Measurements from ENCODE around the gene CELF4.
A peak's percentile ranks its signal among the peaks of the same experiment; 100 is the strongest.

CELF4 gene

GRCh38 chr18:37285825-37286224 lies 279.8 kb downstream of the CELF4 start:
- DNase-seq (ENCODE audit: low read depth in 2 of 2): no peak

- DNase-seq (ENCODE audit: low read depth in 2 of 2): no peak
Observed at GRCh38 chr18:37284260-37284659, 281.3 kb downstream of the CELF4 start.

DNA sequence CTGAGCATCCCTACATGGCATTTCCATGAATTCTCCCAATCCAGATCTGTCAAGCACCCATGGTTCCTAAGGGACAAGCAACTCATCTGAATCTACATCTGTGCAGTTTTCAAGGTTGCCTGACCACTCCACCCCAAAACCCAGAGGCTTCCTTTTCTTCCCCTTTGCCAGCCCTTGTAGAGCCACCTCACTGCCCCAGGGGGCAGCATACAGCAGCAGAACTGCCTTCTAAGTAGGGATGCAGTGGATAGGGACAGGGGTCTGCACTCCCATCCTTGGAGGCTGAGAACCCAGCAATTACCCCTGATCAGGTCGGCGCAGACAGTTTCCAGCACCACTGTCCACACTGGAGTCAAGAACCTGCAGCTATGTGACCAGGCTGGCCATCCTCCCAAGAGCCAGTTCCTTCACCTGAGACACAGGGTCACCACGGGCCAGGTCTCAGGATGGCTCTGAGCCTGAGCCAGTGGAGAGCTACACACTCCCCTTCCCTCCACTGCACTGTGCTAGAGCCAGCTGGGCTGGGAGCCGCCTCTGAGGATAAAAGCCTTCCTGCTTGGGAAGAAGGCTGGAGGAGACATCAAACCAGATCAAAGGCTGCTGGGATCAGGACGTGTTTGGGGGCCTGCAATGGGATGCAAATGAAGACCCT lies 283.1 kb downstream of the CELF4 start:
- no peak for DNase-seq (ENCODE audit: low read depth in 2 of 2)

DNA sequence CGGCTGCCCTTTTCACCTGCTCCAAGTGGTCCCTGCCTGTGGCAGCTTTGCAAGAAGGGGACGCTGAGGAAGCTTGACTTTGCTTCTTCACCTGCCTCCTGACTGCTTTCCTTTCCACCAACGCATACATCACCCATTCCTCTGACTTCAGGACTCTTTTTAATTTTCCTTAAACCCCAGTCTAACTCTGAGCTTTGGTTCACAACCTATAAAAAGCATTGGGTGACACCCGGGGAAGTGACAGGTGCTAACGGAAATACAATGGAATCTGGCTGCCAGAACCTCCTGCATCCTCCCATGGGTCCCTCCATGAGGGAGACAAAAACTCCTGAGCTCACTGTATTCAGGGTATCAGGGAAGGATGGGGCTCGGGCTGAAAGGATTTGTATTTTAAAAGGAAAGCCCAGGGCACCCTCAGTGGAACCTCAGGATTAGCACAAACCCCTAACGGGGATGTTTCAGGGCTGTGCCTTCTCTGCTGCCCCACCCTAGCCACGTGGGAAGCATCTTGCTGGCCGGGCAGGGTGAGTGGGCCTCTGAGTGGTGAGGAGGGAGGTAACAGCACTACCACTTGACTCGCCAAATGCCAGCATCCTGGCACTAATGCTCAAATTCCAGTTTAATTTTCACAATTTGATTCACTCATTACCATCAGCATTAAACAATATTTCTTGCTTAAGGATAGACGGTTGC lies 284.8 kb downstream of the CELF4 start:
- no peak for DNase-seq (ENCODE audit: low read depth in 2 of 2)

GRCh38 chr18:37277804-37278203 lies 287.8 kb downstream of the CELF4 start:
- no peak for DNase-seq (ENCODE audit: low read depth in 2 of 2)

DNA sequence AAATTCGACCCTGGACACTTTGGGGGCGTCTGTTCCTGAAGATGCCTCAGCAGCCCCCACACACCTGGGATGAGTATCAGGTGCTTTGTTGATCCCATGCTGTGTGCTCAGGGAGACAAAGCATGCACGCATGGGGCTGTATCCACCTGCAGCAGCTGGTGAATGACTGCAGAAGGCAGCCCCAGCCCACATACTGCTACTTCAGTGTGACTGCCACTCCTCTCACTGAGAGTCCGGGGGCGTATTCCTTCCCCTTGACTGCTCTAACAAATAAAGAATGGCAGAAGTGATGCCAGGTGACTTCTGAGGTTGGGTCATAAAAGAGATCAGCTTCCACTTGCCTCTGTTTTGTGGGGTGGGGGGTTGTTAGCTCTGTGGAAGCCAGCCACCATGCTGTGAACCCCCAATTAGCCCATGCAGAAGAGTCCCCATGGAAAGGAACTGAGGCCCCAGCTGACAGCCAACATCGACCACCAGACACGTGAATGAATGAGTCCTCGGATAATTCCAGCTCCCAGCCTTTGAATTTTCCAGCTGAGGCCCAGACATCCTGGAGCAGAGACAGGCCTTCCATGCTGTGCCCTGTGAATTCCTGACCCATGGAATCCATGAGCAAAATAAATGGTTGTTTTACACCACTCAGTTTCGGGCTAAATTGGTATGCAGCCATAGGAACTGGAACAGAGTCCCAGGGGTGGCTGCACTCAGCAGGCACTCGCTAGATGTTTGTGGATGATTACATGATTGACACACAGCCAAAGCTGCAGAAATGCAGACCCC lies 289.3 kb downstream of the CELF4 start:
- DNase-seq (ENCODE audit: low read depth in 2 of 2): no peak

- DNase-seq (ENCODE audit: low read depth in 2 of 2): no peak
Observed at GRCh38 chr18:37275237-37275741, 290.3 kb downstream of the CELF4 start.

DNA sequence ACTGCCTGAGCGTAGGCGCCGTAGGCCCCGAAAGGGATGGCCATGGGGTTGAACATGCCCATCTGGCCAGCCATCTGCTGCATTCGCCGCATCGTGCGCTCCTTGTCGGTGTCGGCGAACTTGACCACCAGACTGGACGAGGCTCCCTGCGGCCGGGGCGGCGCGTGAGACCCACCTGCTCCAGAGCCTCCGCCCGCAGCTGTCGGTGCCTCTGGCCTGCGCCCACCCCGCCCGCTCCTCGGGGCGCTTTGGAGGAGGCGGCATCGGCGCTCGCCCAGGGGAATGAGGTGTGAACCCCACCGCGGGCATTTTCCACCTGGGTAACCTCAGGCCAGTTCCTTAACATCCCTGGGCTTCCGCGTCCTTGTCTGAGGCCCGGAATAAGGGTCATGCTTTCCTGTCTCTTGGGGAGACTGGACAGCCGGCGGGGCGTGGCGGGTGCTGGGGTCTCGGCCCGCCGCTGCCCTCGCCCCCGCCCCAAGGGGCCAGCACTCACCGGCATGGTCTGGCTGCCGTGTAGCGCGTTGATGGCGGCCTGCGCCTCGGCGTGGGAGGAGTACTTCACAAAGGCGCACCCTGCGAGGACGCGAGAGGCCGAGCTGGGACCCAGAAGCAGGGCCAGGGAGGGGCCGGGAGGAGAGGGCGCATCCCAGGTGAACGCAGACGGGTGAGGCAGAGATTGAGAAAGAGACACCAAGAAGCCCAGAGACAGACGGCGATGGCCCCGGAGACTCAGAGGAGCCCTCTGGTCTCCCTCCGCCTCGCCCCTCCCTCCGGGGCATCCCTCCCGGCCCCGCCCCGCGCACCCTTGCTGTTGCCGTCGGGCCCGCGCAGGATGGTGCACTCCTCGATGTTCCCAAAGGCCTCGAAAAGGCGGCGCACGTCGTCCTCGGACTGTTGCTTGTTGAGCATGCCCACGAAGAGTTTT lies 291.0 kb downstream of the CELF4 start:
- DNase-seq (ENCODE audit: low read depth in 2 of 2): no peak

DNA sequence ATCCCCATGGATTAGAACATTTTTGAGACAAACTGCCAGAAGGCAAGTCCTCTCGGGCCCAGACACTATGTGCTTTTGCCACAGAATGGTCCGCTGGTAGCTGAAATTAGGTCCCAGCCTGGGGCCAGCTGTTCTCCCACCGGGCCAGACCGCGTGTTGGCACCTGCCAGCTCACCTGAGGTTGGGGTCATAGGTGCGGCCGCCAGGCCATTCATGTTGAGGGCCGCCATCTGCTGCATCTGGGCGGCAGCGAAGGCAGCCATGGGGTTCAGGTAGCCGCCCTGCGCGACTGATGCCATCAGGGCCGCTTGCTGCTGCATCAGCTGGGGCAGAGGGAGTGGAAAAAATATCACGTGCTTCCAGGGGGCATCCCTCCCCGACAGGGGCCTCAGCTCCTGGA lies 292.8 kb downstream of the CELF4 start:
- DNase-seq (ENCODE audit: low read depth in 2 of 2): no peak

- DNase-seq (ENCODE audit: low read depth in 2 of 2): no peak
Observed at GRCh38 chr18:37272226-37272625, 293.4 kb downstream of the CELF4 start.

- DNase-seq (ENCODE audit: low read depth in 2 of 2): no peak
Observed at GRCh38 chr18:37270666-37271052, 294.9 kb downstream of the CELF4 start.

- DNase-seq (ENCODE audit: low read depth in 2 of 2): peak in 1 of 2 donors; percentile 2
Observed at GRCh38 chr18:37270038-37270665, 295.4 kb downstream of the CELF4 start.

DNA sequence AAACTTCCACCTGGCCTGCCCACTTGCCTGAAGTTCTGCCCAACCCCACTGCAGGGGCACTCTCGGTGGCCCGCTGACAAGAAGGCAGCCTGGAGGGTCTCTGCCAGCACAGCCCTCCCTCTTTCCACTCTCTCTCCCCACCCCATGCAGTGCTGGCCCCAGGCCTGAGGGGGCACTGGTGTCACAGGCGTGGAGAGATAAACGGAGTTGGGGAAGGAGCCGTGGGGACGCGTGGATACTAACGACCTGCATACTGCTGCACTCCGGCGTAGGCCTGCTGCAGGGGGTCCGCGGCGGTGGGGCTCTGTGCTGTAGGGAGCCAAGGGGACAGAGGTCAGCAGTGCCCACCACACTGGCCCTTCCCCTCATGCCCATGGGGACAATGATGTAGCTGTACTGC lies 299.3 kb downstream of the CELF4 start:
- no peak for DNase-seq (ENCODE audit: low read depth in 2 of 2)

GRCh38 chr18:37265382-37265781 lies 300.2 kb downstream of the CELF4 start:
- no peak for DNase-seq (ENCODE audit: low read depth in 2 of 2)

DNA sequence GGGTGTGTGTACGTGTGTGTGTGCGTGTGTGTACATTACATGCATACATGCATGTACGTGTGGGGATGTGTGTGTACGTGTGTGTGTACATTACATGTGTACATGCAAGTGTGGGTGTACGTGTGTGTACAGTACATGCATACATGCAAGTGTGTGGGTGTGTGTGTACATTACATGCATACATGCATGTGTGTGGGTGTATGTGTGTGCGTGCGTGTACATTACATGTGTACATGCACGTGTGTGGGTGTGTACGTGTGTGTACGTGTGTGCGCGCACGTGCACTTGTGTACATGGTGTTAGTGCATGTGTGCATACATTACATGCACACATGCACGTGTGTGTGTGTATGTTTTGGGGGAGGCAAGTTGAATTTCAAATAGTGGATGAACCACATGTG lies 300.6 kb downstream of the CELF4 start:
- no peak for DNase-seq (ENCODE audit: low read depth in 2 of 2)

GRCh38 chr18:37261988-37262387 lies 303.6 kb downstream of the CELF4 start:
- DNase-seq (ENCODE audit: low read depth in 2 of 2): no peak

DNA sequence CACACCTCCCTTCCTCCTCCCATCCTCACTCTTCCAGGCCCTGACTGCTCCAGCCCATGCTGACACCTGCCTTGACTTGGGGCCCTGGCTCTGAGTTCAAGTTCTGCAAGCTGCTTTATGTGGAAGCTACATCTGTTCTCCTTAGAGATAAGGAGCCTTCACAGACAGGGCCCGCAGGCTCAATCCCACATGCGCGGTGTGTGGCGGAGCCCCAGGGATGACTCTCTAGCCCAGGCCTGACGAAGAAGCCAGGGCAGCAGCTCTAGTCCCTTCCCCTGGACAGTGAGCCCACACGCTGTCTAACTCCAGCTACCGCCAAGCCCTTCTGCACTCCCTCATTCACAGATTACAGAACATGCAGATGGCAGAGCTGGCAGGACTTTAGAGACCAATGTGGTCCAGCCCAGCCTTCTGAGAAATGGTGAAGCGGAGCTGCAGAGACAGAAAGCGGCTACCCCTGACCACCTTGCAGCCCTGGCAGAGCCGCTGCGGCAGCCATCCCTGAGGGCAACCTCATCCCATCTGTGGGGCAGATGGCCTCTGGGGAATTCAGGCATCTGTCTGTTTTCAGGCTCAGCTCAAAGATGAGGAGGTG lies 304.3 kb downstream of the CELF4 start:
- no peak for DNase-seq (ENCODE audit: low read depth in 2 of 2)

DNA sequence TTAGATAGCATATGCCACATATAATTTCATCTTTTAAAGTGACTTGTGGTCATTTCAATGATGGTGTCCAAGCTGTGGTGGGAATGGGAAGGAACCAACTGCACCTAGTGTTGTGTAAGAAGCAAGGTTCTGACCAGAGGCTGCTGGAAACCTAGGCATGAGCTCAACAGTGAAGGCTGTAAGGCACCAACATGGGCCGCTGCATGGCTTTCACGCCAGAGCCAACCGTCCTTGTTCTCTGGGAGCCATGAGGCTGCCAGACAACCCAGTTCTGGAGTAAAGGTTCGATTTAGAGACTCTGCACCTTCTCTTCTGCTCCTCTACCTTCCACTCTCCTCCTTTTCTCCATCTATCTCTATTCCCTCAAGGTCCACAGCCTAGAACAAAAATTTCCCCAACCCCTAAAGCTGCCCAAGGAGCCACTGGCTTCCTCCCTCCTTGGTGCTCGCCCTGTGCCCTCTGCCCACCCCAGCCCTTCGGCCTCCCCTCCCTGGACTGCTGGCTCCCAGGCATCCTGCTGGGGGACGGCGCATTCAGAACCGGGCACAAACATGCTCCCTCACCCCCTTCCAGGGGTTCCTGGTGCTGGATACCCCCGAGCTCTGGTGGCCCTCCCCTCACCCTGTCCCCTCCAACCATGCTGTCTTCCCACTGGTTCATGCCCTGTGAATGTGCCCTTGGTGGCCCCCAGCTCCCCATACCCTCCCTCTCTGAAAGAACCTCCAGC lies 305.1 kb downstream of the CELF4 start:
- no peak for DNase-seq (ENCODE audit: low read depth in 2 of 2)

- DNase-seq (ENCODE audit: low read depth in 2 of 2): no peak
Observed at GRCh38 chr18:37259711-37260110, 305.9 kb downstream of the CELF4 start.

- no peak for DNase-seq (ENCODE audit: low read depth in 2 of 2)
Observed at GRCh38 chr18:37258819-37259218, 306.8 kb downstream of the CELF4 start.
